Kidney (tissue), 14 donors: ENCODE results near the gene SKI. TPM values are rescaled to one million over a fixed set of nuclear protein-coding genes. Genes with fewer than 3 reads are reported as not detected.

Experiments used
- DNase-seq, 5 donors: peaks; one replicate each; pipeline ENCODE4 v3.0.0-alpha.2; 2013 to 2020
- FAIRE-seq: peaks from 2 replicates; lab custom pipeline; 2012; peaks lifted over from hg19 to GRCh38; lab: Jason Lieb, UNC
- H3K27ac ChIP-seq, 2 donors: one replicate each; pipeline ENCODE4 v1.7.0; 2013; ENCODE audit warnings: low read depth in 2 of 2, low read length in 2 of 2, inconsistent platforms in 1 of 2
- H3K27me3 ChIP-seq: one replicate; pipeline ENCODE4 v1.7.1; 2013; ENCODE audit warnings: low read length, inconsistent platforms; ENCODE audit not compliant: control insufficient read depth, insufficient read depth
- H3K36me3 ChIP-seq, 3 donors: one replicate each; pipeline versions ENCODE4 v1.7.0 to v1.7.1; 2013; ENCODE audit warnings: low read length in 3 of 3, control low read depth in 1 of 3, inconsistent platforms in 1 of 3; ENCODE audit not compliant: insufficient read depth in 3 of 3, control insufficient read depth in 2 of 3
- H3K4me1 ChIP-seq, 3 donors: one replicate each; pipeline versions ENCODE4 v1.7.0 to v1.7.1; 2013; ENCODE audit warnings: low read length in 3 of 3, inconsistent platforms in 1 of 3, low read depth in 1 of 3; ENCODE audit not compliant: control insufficient read depth in 2 of 3, insufficient read depth in 2 of 3
- H3K4me3 ChIP-seq, 3 donors: one replicate each; pipeline versions ENCODE4 v1.7.0 to v1.8.1; 2013; ENCODE audit warnings: low read length in 3 of 3, control low read depth in 1 of 3, inconsistent platforms in 1 of 3
- H3K9ac ChIP-seq, 3 donors: one replicate each; pipeline versions ENCODE4 v1.7.0 to v1.7.1; 2013; ENCODE audit warnings: low read length in 3 of 3, control low read depth in 1 of 3, inconsistent platforms in 1 of 3
- H3K9me3 ChIP-seq, 3 donors: one replicate each; pipeline versions ENCODE4 v1.7.0 to v1.7.1; 2013; ENCODE audit warnings: low read length in 3 of 3, control low read depth in 1 of 3, inconsistent platforms in 1 of 3; ENCODE audit not compliant: control insufficient read depth in 2 of 3, insufficient read depth in 1 of 3
- intact Hi-C: fragments of 100-400 bp; cut with DNase I; formaldehyde crosslinking; loops from one replicate; pipeline ENCODE4 v1.11.1; 2022
- polyA plus RNA-seq: library from polyadenylated mRNA; stranded (reverse); fragments of 350-450 nt; fragmentation: Illumina TruSeq; extraction: RNeasy Lipid Tissue Mini Kit (QIAGEN cat#74804); gene quantifications from one replicate; pipeline ENCODE4 v1.2.3, GENCODE V29; 2014; ENCODE audit warnings: low read depth, low replicate concordance; ENCODE audit not compliant: insufficient read depth
- total RNA-seq: library from RNA; stranded (reverse); fragmentation: NEBNext Ultra II Directional; extraction: Animal tissue kit (Norgen Biotek cat#: 25700); gene quantifications from one replicate; pipeline ENCODE4 v1.2.1, GENCODE V29; 2021
- TF ChIP-seq, protein P1 (sequence below): IDR thresholded peaks from 3 replicates; pipeline ENCODE4 v1.5.1; 2012; ENCODE audit warnings: mild to moderate bottlenecking, moderate library complexity, borderline replicate concordance; ENCODE audit not compliant: insufficient read depth; ENCODE audit errors: extremely low read depth
- donor health status: control.
- donor health status: control.
- donor health status: control.
- donor health status: control.
- donor health status: control.
- donor health status: DM: yes; HTN: yes; CAD: no.
- donor health status: Normal renal cell carcinoma (clear cell type).

Gene SKI
- total and polyA plus RNA-seq, 2 donors from 2014 or later, result 9.2 to 78.6 TPM

DNA sequence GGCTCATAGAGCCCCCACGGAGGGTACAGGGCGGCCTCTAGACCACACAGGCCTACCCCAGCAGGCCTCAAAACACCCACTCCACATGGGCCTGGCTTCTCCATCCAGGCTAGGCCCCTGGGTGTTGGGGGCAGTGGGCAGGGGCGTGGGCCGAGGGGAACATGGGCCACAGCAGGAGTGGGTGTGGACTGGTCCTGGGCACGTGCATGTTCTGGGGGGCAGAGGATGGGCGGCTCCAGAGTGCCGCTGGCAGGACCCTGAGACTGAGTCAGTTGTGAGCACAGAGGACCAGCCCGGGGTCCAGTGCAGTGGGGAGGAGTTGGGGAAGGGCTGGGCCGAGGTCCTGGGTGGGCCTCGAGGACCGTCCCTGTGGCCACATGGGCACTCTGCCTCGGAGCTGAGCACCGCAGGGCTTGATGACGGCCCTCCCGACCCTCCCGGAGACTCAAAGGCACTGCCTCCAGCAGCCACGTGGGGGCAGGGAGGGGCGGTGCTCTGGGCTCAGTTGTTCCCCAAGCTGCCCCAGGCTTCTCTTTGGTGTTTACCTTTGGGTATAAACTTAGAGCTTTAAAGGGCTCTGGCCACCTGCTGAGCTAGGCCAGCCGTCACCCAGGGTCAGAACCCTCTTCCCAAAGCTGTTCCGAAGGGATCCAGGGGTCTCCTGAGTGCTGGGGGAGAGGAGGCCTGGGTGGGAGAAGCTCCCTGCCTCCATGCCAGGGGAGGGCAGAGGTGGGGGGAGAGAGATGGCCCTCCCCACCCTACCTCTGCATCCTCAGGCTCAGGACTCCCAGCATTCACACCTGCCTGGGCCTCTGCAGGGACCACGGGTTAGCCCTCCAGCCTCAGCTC is 83.3 kb downstream of the SKI start:
- Histone ChIP-seq H3K9me3 (no peaks in the 10 kb centered on the region), H3K9ac (no peak overlapping the region), H3K27ac (peak overlapping the region in 1 of 2 donors; percentile 57), H3K36me3 (peaks cover 0 to 16% (median 7%) of the 10 kb centered on the region in 3 donors), H3K27me3 (no peaks in the 10 kb centered on the region), H3K4me1 (peaks cover 0 to 17% (median 0%) of the 10 kb centered on the region in 3 donors), H3K4me3 (no peak overlapping the region)
- intact Hi-C loops, result loop anchor here (10.0 kb wide), 1 partner anchor 97 kb away; no protein-coding TSS in a partner anchor
- FAIRE-seq (no peak), DNase-seq (peak in 4 of 5 donors; percentile 66 to 85 (median 80))
- TF ChIP-seq, protein P1, sequence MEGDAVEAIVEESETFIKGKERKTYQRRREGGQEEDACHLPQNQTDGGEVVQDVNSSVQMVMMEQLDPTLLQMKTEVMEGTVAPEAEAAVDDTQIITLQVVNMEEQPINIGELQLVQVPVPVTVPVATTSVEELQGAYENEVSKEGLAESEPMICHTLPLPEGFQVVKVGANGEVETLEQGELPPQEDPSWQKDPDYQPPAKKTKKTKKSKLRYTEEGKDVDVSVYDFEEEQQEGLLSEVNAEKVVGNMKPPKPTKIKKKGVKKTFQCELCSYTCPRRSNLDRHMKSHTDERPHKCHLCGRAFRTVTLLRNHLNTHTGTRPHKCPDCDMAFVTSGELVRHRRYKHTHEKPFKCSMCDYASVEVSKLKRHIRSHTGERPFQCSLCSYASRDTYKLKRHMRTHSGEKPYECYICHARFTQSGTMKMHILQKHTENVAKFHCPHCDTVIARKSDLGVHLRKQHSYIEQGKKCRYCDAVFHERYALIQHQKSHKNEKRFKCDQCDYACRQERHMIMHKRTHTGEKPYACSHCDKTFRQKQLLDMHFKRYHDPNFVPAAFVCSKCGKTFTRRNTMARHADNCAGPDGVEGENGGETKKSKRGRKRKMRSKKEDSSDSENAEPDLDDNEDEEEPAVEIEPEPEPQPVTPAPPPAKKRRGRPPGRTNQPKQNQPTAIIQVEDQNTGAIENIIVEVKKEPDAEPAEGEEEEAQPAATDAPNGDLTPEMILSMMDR, result no peak

DNA sequence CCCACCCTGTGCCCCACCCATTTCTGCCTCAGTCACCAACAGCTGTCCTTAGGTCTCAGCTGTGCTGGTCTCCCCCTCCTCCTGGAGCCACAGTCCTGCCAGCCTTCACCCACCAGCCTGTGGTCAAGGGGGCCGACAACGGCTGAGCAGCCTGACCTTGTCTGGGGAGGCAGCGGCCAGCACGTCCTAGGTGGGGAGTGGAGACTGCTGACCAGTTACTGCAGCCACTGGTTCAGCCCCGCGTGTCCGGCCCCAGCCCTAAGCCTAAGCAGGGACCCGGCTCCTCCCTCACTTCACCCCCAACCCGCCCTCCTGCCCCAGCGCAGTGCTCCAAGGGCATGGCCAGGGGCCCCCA is 84.0 kb downstream of the SKI start:
- DNase-seq, result no peak
- H3K4me3 ChIP-seq, result no peak overlapping the region
- H3K36me3 ChIP-seq, result peaks cover 0 to 14% (median 7%) of the 10 kb centered on the region in 3 donors
- no peak overlapping the region for H3K27ac ChIP-seq
- no peak overlapping the region for H3K9ac ChIP-seq
- intact Hi-C loops, result loop anchor here (10.0 kb wide), 1 partner anchor 97 kb away; no protein-coding TSS in a partner anchor
- no peaks in the 10 kb centered on the region for H3K9me3 ChIP-seq
- peaks cover 0 to 17% (median 0%) of the 10 kb centered on the region in 3 donors for H3K4me1 ChIP-seq
- TF ChIP-seq, protein P1, result no peak
- FAIRE-seq, result no peak
- no peaks in the 10 kb centered on the region for H3K27me3 ChIP-seq

DNA sequence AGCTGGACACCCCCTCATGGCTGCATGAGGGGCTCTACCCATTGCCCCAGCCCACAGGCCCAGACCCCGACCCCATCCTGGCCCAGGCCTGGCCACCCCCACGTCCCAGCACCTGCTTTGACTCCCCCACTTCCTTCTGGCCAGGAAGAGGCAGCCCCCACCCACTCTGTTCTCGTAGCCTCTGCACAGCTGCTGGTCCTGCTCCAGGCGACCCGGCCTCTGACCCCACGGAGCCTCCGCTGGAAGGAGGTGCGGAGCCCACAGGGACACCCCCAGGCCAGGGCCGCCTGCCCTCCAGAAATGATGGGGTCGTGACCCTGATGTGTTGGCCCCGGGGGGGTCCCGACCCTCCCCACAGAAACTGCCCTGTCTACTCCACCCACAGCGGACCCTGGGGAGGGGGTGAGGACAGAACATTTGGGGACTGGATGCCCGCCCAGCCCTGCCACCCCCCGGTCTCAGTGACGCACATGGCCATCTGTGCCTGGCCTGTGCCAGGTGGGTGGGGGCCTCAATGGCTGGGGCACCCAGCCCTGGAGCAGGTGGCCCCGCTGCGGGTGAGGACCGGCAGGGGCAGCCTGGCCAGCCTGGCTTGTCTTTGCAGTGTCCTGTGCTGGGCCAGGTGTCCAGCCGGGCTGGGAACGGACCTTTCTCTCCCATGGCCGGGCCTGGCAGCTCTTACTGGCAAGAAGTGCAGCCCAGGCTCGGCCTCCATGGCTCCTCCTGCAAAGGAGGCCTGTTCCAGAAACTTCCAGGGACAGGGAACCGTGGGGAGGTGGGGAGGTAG is 84.6 kb downstream of the SKI start:
- H3K27me3 ChIP-seq, result no peaks in the 10 kb centered on the region
- H3K9me3 ChIP-seq, result no peaks in the 10 kb centered on the region
- H3K4me3 ChIP-seq, result no peak overlapping the region
- DNase-seq, result peak in 1 of 5 donors; percentile 76
- peaks cover 0 to 17% (median 0%) of the 10 kb centered on the region in 3 donors for H3K4me1 ChIP-seq
- TF ChIP-seq, protein P1, result no peak
- peaks cover 0 to 9% (median 6%) of the 10 kb centered on the region in 3 donors for H3K36me3 ChIP-seq
- intact Hi-C loops, result loop anchor here (10.0 kb wide), 1 partner anchor 98 kb away; no protein-coding TSS in a partner anchor
- peak overlapping the region; percentile 22 to 52 for H3K27ac ChIP-seq
- FAIRE-seq, result no peak
- no peak overlapping the region for H3K9ac ChIP-seq
